H1 (cell line): ENCODE data around the gene POU2AF3. TPM values are rescaled to one million over a fixed set of nuclear protein-coding genes. Genes with fewer than 3 reads are reported as not detected.

Experiments used
- CTCF ChIA-PET: fragments of 300-600 bp; sonication (Branson Sonifier 250); formaldehyde crosslinking; loops from one replicate; lab custom pipeline; 2021; ENCODE audit not compliant: partially characterized antibody; lab: Charles Lee
- POLR2A ChIA-PET: fragments of 300-600 bp; sonication (Branson Sonifier 250); formaldehyde crosslinking; loops from one replicate; lab custom pipeline; 2021; ENCODE audit warnings: inconsistent platforms; ENCODE audit not compliant: partially characterized antibody; lab: Charles Lee
- DNase-seq, 2 experiments: peaks; one replicate each; pipeline versions ENCODE4 v3.0.0 to v3.0.0-alpha.2; 2010 to 2022; ENCODE audit warnings: low spot score in 2 of 2, low read depth in 1 of 2, mixed read lengths in 1 of 2
- FAIRE-seq: peaks from 2 replicates; lab custom pipeline; 2011; peaks lifted over from hg19 to GRCh38; lab: Jason Lieb, UNC
- H2AFZ ChIP-seq: 2 replicates; pipeline ENCODE4 v1.8.1; 2012; ENCODE audit warnings: low read length, inconsistent platforms
- H2AK5ac ChIP-seq: 2 replicates; pipeline ENCODE4 v1.6.1; 2013; ENCODE audit warnings: low read depth, low read length
- H2BK120ac ChIP-seq: replicated peaks from 2 replicates; pipeline ENCODE3; 2013; ENCODE audit warnings: low read depth, low read length, inconsistent platforms
- H2BK12ac ChIP-seq: 2 replicates; pipeline ENCODE4 v1.6.1; 2013; ENCODE audit warnings: low read depth, low read length
- H2BK15ac ChIP-seq: 2 replicates; pipeline ENCODE4 v1.6.1; 2013; ENCODE audit warnings: low read length
- H2BK20ac ChIP-seq: 2 replicates; pipeline ENCODE4 v1.6.1; 2013; ENCODE audit warnings: low read length
- H2BK5ac ChIP-seq: 2 replicates; pipeline ENCODE4 v1.6.1; 2013; ENCODE audit warnings: low read depth, low read length
- H3K14ac ChIP-seq: 2 replicates; pipeline ENCODE4 v1.6.1; 2013; ENCODE audit warnings: inconsistent platforms; ENCODE audit not compliant: insufficient read length
- H3K18ac ChIP-seq: 2 replicates; pipeline ENCODE4 v1.6.1; 2013; ENCODE audit warnings: low read length; ENCODE audit errors: extremely low read depth
- H3K23ac ChIP-seq: 2 replicates; pipeline ENCODE4 v1.6.1; 2013; ENCODE audit warnings: inconsistent platforms; ENCODE audit not compliant: insufficient read length
- H3K23me2 ChIP-seq: 2 replicates; pipeline ENCODE4 v1.6.1; 2013; ENCODE audit warnings: low read depth, low read length
- H3K27ac ChIP-seq: 2 replicates; pipeline ENCODE4 v1.6.1; 2011; ENCODE audit warnings: low read depth, low read length, inconsistent platforms
- H3K27me3 ChIP-seq, 4 experiments: replicated peaks in 1 of 4; 1 replicate in 1 of 4; 2 replicates in 3 of 4; pipeline versions ENCODE4 v1.6.1 to v1.8.1; 2011 to 2013; ENCODE audit warnings: low read length in 3 of 4, mild to moderate bottlenecking in 3 of 4, inconsistent platforms in 2 of 4, mixed read lengths in 2 of 4, moderate library complexity in 1 of 4; ENCODE audit not compliant: control insufficient read depth in 3 of 4, insufficient read depth in 3 of 4; ENCODE audit errors: extremely low read depth in 1 of 4
- H3K36me3 ChIP-seq, 4 experiments: 2 replicates each; pipeline versions ENCODE4 v1.6.1 to v1.8.1; 2011 to 2013; ENCODE audit warnings: mild to moderate bottlenecking in 4 of 4, low read length in 3 of 4, moderate library complexity in 2 of 4, control low read depth in 1 of 4, inconsistent platforms in 1 of 4; ENCODE audit not compliant: insufficient read depth in 4 of 4, control insufficient read depth in 2 of 4
- H3K4ac ChIP-seq: replicated peaks from 2 replicates; pipeline ENCODE3; 2013; ENCODE audit warnings: low read length, low read depth, mixed read lengths, inconsistent platforms; ENCODE audit not compliant: insufficient read length
- H3K4me1 ChIP-seq, 4 experiments: replicated peaks in 1 of 4; 1 replicate in 1 of 4; 2 replicates in 3 of 4; pipeline versions ENCODE4 v1.6.1 to v1.8.1; 2011 to 2013; ENCODE audit warnings: low read length in 3 of 4, inconsistent platforms in 2 of 4, mixed read lengths in 1 of 4; ENCODE audit not compliant: insufficient read depth in 4 of 4, control insufficient read depth in 3 of 4
- H3K4me2 ChIP-seq, 2 experiments: 2 replicates each; pipeline versions ENCODE4 v1.6.1 to v1.8.1; 2011 to 2013; ENCODE audit warnings: low read depth in 2 of 2, low read length in 2 of 2, control low read depth in 1 of 2, inconsistent platforms in 1 of 2, mild to moderate bottlenecking in 1 of 2; ENCODE audit not compliant: insufficient read depth in 1 of 2
- H3K4me3 ChIP-seq, 4 experiments: fragments of 200-600, 300-600 bp in 1 of 4; sonication (generic), shearing (Covaris generic), sonication (Bioruptor Twin) in 1 of 4; 2 replicates each; pipeline versions ENCODE4 v1.5.1 to v1.8.1; 2011 to 2016; ENCODE audit warnings: low read length in 4 of 4, low read depth in 3 of 4, control low read depth in 2 of 4, inconsistent platforms in 2 of 4, mild to moderate bottlenecking in 2 of 4, mixed read lengths in 1 of 4, moderate library complexity in 1 of 4; ENCODE audit not compliant: insufficient read depth in 2 of 4; ENCODE audit errors: extremely low read depth in 1 of 4
- H3K56ac ChIP-seq: replicated peaks from 2 replicates; pipeline ENCODE3; 2013; ENCODE audit warnings: low read depth, mild to moderate bottlenecking, mixed read lengths, low read length, inconsistent platforms; ENCODE audit not compliant: insufficient read length
- H3K79me1 ChIP-seq: 2 replicates; pipeline ENCODE4 v1.6.1; 2013; ENCODE audit warnings: low read depth, low read length, control low read depth
- H3K79me2 ChIP-seq, 2 experiments: 2 replicates each; pipeline versions ENCODE4 v1.6.1 to v1.8.1; 2012 to 2013; ENCODE audit warnings: low read length in 2 of 2, mild to moderate bottlenecking in 2 of 2, inconsistent platforms in 1 of 2; ENCODE audit not compliant: insufficient read depth in 2 of 2, control insufficient read depth in 1 of 2
- H3K9ac ChIP-seq, 4 experiments: replicated peaks in 1 of 4; 1 replicate in 1 of 4; 2 replicates in 3 of 4; pipeline versions ENCODE4 v1.6.1 to v1.8.1; 2011 to 2013; ENCODE audit warnings: low read depth in 3 of 4, low read length in 3 of 4, control low read depth in 2 of 4, mild to moderate bottlenecking in 2 of 4, moderate library complexity in 2 of 4, inconsistent platforms in 1 of 4; ENCODE audit errors: extremely low read depth in 1 of 4
- H3K9me3 ChIP-seq, 2 experiments: 2 replicates each; pipeline versions ENCODE4 v1.6.1 to v1.8.1; 2012 to 2013; ENCODE audit warnings: mild to moderate bottlenecking in 2 of 2, moderate library complexity in 2 of 2, control low read depth in 1 of 2, inconsistent platforms in 1 of 2, low read depth in 1 of 2, low read length in 1 of 2, mixed read lengths in 1 of 2; ENCODE audit not compliant: insufficient read depth in 2 of 2
- H4K20me1 ChIP-seq, 2 experiments: replicated peaks in 1 of 2; 2 replicates each; pipeline versions ENCODE3 to v1.8.1; 2011 to 2013; ENCODE audit warnings: inconsistent platforms in 2 of 2, low read length in 2 of 2, mild to moderate bottlenecking in 1 of 2; ENCODE audit not compliant: insufficient read depth in 2 of 2, control insufficient read depth in 1 of 2
- H4K5ac ChIP-seq: 2 replicates; pipeline ENCODE4 v1.6.1; 2013; ENCODE audit warnings: low read length, low read depth, mixed read lengths, inconsistent platforms; ENCODE audit not compliant: insufficient read length
- H4K8ac ChIP-seq: 2 replicates; pipeline ENCODE4 v1.8.0; 2013; ENCODE audit warnings: mild to moderate bottlenecking, moderate library complexity, low read length, inconsistent platforms; ENCODE audit not compliant: insufficient read depth; ENCODE audit errors: extremely low read depth
- H4K91ac ChIP-seq: replicated peaks from 2 replicates; pipeline ENCODE3; 2013; ENCODE audit warnings: low read length, mixed read lengths, inconsistent platforms; ENCODE audit not compliant: insufficient read length
- JUND ChIP-seq: IDR thresholded peaks from 2 replicates; pipeline ENCODE4 v1.6.1; 2011; ENCODE audit warnings: mild to moderate bottlenecking, improper control_type of control experiment, low read length
- SIX5 ChIP-seq: IDR thresholded peaks from 2 replicates; pipeline ENCODE4 v1.6.1; 2011; ENCODE audit warnings: mild to moderate bottlenecking, low read depth, low read length
- WGBS, 2 experiments: shearing (Covaris generic) in 1 of 2; methylation state at CpG; one replicate each; pipeline versions ENCODE4 v1.1.6 to v1.1.7; 2013 to 2015; ENCODE audit warnings: low lambda C conversion rate in 2 of 2, mixed read lengths in 2 of 2, inconsistent platforms in 1 of 2, low coverage in 1 of 2, missing lambda C conversion rate in 1 of 2; ENCODE audit not compliant: insufficient replicate concordance in 2 of 2, insufficient coverage in 1 of 2, insufficient read length in 1 of 2; ENCODE audit errors: extremely low coverage in 1 of 2, missing lambda C conversion rate in 1 of 2; 5-methylcytosine and 5-hydroxymethylcytosine counted together
- long read RNA-seq, 2 experiments: library from RNA in 1 of 2; library from capped mRNA in 1 of 2; stranded (forward); transcript quantifications; one replicate each; pipeline ENCODE4 v2.0.0, GENCODE V29; 2021; ENCODE audit warnings: inconsistent platforms in 1 of 2
- polyA minus RNA-seq, 3 experiments: library from RNA; depleted of rRNA, polyadenylated mRNA; stranded (reverse); fragments of >200 nt; gene quantifications; 1 replicate in 2 of 3; 2 replicates in 1 of 3; pipeline ENCODE4 v1.2.3, GENCODE V29; 2011
- polyA plus RNA-seq, 7 experiments: library from polyadenylated mRNA; depleted of rRNA in 3 of 7; stranded (reverse) in 5 of 7; unstranded in 2 of 7; fragments of >200 nt in 5 of 7; fragments of 200-250 nt in 2 of 7; gene quantifications; 1 replicate in 5 of 7; 2 replicates in 1 of 7; 4 replicates in 1 of 7; pipeline versions ENCODE4 v1.2.1 to v1.2.3, GENCODE V29; 2011 to 2013; ENCODE audit warnings: missing spikeins in 2 of 7, mixed read lengths in 2 of 7
- total RNA-seq: library from RNA; stranded (reverse); fragmentation: NEBNext Ultra II Directional; extraction: Animal tissue kit (Norgen Biotek cat#: 25700); gene quantifications from 2 replicates; pipeline ENCODE4 v1.2.1, GENCODE V29; 2021
- TF ChIP-seq, protein P1 (sequence below): IDR thresholded peaks from 2 replicates; pipeline ENCODE4 v1.6.1; 2012; ENCODE audit warnings: inconsistent platforms

Gene POU2AF3, protein sequence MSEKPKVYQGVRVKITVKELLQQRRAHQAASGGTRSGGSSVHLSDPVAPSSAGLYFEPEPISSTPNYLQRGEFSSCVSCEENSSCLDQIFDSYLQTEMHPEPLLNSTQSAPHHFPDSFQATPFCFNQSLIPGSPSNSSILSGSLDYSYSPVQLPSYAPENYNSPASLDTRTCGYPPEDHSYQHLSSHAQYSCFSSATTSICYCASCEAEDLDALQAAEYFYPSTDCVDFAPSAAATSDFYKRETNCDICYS
- 1.2 and 1.6 TPM in 2 replicates for total RNA-seq
- polyA plus RNA-seq (2011; rRNA removed): 4.7 and 5.7 TPM in 2 replicates
- 4.0 TPM for polyA plus RNA-seq (2011; cell fraction: cytosol; rRNA removed)
- 7.8 TPM for polyA plus RNA-seq (2011; cell fraction: nucleus; rRNA removed)
- 1.7 to 2.4 TPM (median 2.1 TPM) in 4 replicates for polyA plus RNA-seq (2012, experiment 1 of 2)
- polyA plus RNA-seq (2012, experiment 2 of 2): 2.0 TPM
- polyA plus RNA-seq (2013, experiment 1 of 2): 2.1 TPM
- polyA plus RNA-seq (2013, experiment 2 of 2): 2.0 TPM
- polyA minus RNA-seq (2011; rRNA and poly(A)+ RNA removed): 0.73 and 1.4 TPM in 2 replicates
- 0.88 TPM for polyA minus RNA-seq (2011; cell fraction: cytosol; rRNA and poly(A)+ RNA removed)
- 1.7 TPM for polyA minus RNA-seq (2011; cell fraction: nucleus; rRNA and poly(A)+ RNA removed)
- long read RNA-seq, experiment 1, partial matches to known transcripts: 1 of 2 reads
- long read RNA-seq, experiment 1, other reads (novel, unspliced or antisense): 0 of 2 reads
- long read RNA-seq, experiment 2, partial matches to known transcripts: 1 of 1 reads
- long read RNA-seq, experiment 2, other reads (novel, unspliced or antisense): 0 of 1 reads

DNA sequence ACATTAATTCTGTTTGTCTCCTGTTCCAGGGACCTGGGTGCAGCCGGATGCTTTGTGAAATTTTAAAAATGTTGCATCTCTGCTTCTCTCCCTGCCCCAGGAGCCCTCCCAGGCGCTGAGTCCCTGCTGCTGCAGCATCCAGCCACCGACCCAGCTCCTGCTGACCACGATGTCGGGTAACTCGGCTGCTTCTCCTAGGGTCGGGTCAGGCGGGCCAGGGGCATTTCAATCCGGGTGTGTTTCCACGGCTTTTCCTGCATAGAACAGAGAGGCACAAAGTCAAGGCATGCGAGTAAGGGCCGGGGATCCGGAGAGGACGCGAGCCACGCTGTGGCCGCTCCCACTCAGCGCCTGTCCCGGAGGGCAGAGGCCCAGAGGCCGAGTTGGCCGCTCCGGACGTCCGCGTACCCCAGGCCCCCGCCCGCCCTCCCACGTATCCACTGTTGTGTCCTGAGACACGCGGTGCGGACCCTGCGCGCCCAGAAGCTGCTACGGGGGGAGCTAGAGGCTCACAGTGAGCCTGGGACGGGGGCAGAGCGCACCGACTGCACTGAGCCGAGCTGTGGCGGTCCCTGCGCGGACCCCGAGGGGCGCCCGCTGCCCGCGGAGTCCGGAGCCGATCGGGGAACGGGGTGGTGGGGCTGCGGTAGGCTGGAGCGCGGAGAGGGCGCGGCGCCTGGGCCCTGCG is at the start of gene POU2AF3:
TSS of gene POU2AF3 (plus strand) at position 134 of the 688 bp plus-strand sequence. CDS start at position 170, 36 bp downstream.
- Histone ChIP-seq H3K23me2 (peaks cover 17% of the 10 kb centered on the region; the same call in 1 of the 2 replicates), H2BK20ac (no peak within 1 kb of the TSS), H2AFZ (0 out of 2 replicates have a peak within 1 kb of the TSS, but pooled peaks have one; percentile 87), H2BK120ac (no peak within 1 kb of the TSS), H4K91ac (no peak within 1 kb of the TSS), H3K9me3 (no peaks in the 10 kb centered on the region), H2BK5ac (no peak within 1 kb of the TSS; the same call in 1 of the 2 replicates), H3K14ac (no peak within 1 kb of the TSS), H3K9ac (peak within 1 kb of the TSS in 2 of 4 experiments; percentile 42 to 57; a peak in 3 of 7 replicates), H3K79me2 (no peaks in the 10 kb centered on the region), H3K4me1 (peaks cover 1 to 9% (median 6%) of the 10 kb centered on the region in 4 experiments; a peak in 6 of 7 replicates), H3K4ac (no peak within 1 kb of the TSS), H3K56ac (no peak within 1 kb of the TSS), H4K5ac (no peak within 1 kb of the TSS), H3K4me3 (peak within 1 kb of the TSS; percentile 69 to 95 (median 76)), H3K27me3 (peaks cover 0 to 33% (median 16%) of the 10 kb centered on the region in 4 experiments; a peak in 5 of 7 replicates), H3K36me3 (no peaks in the 10 kb centered on the region), H2AK5ac (no peak within 1 kb of the TSS), H2BK15ac (peak within 1 kb of the TSS; percentile 61; the same call in 1 of the 2 replicates), H3K4me2 (peak within 1 kb of the TSS; percentile 87 to 91), H4K20me1 (no peaks in the 10 kb centered on the region), H4K8ac (peak within 1 kb of the TSS; percentile 66; the same call in 1 of the 2 replicates), H3K27ac (no peak within 1 kb of the TSS), H3K79me1 (no peaks in the 10 kb centered on the region), H3K18ac (peak within 1 kb of the TSS; percentile 75), H2BK12ac (no peak within 1 kb of the TSS), H3K23ac (no peak within 1 kb of the TSS)
- FAIRE-seq (no peak), DNase-seq (no peak)
- 11% methylated on average over 39 of the region's 57 CpGs; no CpG with 5 or more reads in 1 of the 2 experiments for WGBS, 2 experiments
- ChIA-PET CTCF (interaction anchor here (0.8 to 4.8 kb wide), 10 partner anchors 11 to 263 kb away, joined by 3 to 34 read pairs (median 6); no protein-coding TSS in a partner anchor), POLR2A (interaction anchor here (0.8 to 1.8 kb wide), 4 partner anchors 15 to 1090 kb away, joined by 3 to 4 read pairs (median 3); no protein-coding TSS in a partner anchor)
- TF ChIP-seq JUND: no peak
- TF ChIP-seq, protein P1, sequence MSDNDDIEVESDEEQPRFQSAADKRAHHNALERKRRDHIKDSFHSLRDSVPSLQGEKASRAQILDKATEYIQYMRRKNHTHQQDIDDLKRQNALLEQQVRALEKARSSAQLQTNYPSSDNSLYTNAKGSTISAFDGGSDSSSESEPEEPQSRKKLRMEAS: 0 out of 2 replicates have a peak, but pooled peaks have one; percentile 7
- TF ChIP-seq SIX5: no peak
